ENCODE results near the gene CXCR6.

The CXCR6 gene

GRCh38 chr3:45948311-45948781 lies 5.1 kb downstream of the CXCR6 start:
- DNase-seq (ENCODE audit: low read depth in 2 of 3, low spot score in 2 of 3) = no peak

GRCh38 chr3:45948881-45949280 lies 5.6 kb downstream of the CXCR6 start:
- no peak for DNase-seq (ENCODE audit: low read depth in 2 of 3, low spot score in 2 of 3)

GRCh38 chr3:45949432-45949831 lies 6.2 kb downstream of the CXCR6 start:
- DNase-seq (ENCODE audit: low read depth in 2 of 3, low spot score in 2 of 3) = no peak

GRCh38 chr3:45950131-45950530 lies 6.9 kb downstream of the CXCR6 start:
- DNase-seq (ENCODE audit: low read depth in 2 of 3, low spot score in 2 of 3) = no peak

- no peak for DNase-seq (ENCODE audit: low read depth in 2 of 3, low spot score in 2 of 3)
Observed at GRCh38 chr3:45950686-45951600, 7.7 kb downstream of the CXCR6 start.

GRCh38 chr3:45951946-45952345 lies 8.7 kb downstream of the CXCR6 start:
- no peak for DNase-seq (ENCODE audit: low read depth in 2 of 3, low spot score in 2 of 3)

- no peak for DNase-seq (ENCODE audit: low read depth in 2 of 3, low spot score in 2 of 3)
Observed at GRCh38 chr3:45952456-45952855, 9.2 kb downstream of the CXCR6 start.

GRCh38 chr3:45953536-45953935 lies 10.3 kb downstream of the CXCR6 start:
- DNase-seq (ENCODE audit: low read depth in 2 of 3, low spot score in 2 of 3) = no peak

GRCh38 chr3:45954306-45954705 lies 11.0 kb downstream of the CXCR6 start:
- no peak for DNase-seq (ENCODE audit: low read depth in 2 of 3, low spot score in 2 of 3)

GRCh38 chr3:45955017-45955647 lies 11.9 kb downstream of the CXCR6 start:
- no peak for DNase-seq (ENCODE audit: low read depth in 2 of 3, low spot score in 2 of 3)

GRCh38 chr3:45955706-45956105 lies 12.4 kb downstream of the CXCR6 start:
- no peak for DNase-seq (ENCODE audit: low read depth in 2 of 3, low spot score in 2 of 3)

- DNase-seq (ENCODE audit: low read depth in 2 of 3, low spot score in 2 of 3) = no peak
Observed at GRCh38 chr3:45957586-45957985, 14.3 kb downstream of the CXCR6 start.

GRCh38 chr3:45958321-45958791 lies 15.1 kb downstream of the CXCR6 start:
- no peak for DNase-seq (ENCODE audit: low read depth in 2 of 3, low spot score in 2 of 3)

GRCh38 chr3:45959201-45959600 lies 15.9 kb downstream of the CXCR6 start:
- no peak for DNase-seq (ENCODE audit: low read depth in 2 of 3, low spot score in 2 of 3)

- no peak for DNase-seq (ENCODE audit: low read depth in 2 of 3, low spot score in 2 of 3)
Observed at GRCh38 chr3:45960289-45960688, 17.0 kb downstream of the CXCR6 start.

GRCh38 chr3:45962033-45962432 lies 18.8 kb downstream of the CXCR6 start:
- no peak for DNase-seq (ENCODE audit: low read depth in 2 of 3, low spot score in 2 of 3)

- no peak for DNase-seq (ENCODE audit: low read depth in 2 of 3, low spot score in 2 of 3)
Observed at GRCh38 chr3:45964139-45964538, 20.9 kb downstream of the CXCR6 start.

GRCh38 chr3:45965253-45965652 lies 22.0 kb downstream of the CXCR6 start:
- DNase-seq (ENCODE audit: low read depth in 2 of 3, low spot score in 2 of 3) = no peak

- DNase-seq (ENCODE audit: low read depth in 2 of 3, low spot score in 2 of 3) = no peak
Observed at GRCh38 chr3:45965653-45966052, 22.4 kb downstream of the CXCR6 start.

GRCh38 chr3:45966371-45966791 lies 23.1 kb downstream of the CXCR6 start:
- no peak for DNase-seq (ENCODE audit: low read depth in 2 of 3, low spot score in 2 of 3)

- DNase-seq (ENCODE audit: low read depth in 2 of 3, low spot score in 2 of 3) = no peak
Observed at GRCh38 chr3:45966950-45967640, 23.8 kb downstream of the CXCR6 start.

GRCh38 chr3:45967724-45968123 lies 24.5 kb downstream of the CXCR6 start:
- no peak for DNase-seq (ENCODE audit: low read depth in 2 of 3, low spot score in 2 of 3)
